ENCODE results near the gene COQ7.

COQ7 gene

DNA sequence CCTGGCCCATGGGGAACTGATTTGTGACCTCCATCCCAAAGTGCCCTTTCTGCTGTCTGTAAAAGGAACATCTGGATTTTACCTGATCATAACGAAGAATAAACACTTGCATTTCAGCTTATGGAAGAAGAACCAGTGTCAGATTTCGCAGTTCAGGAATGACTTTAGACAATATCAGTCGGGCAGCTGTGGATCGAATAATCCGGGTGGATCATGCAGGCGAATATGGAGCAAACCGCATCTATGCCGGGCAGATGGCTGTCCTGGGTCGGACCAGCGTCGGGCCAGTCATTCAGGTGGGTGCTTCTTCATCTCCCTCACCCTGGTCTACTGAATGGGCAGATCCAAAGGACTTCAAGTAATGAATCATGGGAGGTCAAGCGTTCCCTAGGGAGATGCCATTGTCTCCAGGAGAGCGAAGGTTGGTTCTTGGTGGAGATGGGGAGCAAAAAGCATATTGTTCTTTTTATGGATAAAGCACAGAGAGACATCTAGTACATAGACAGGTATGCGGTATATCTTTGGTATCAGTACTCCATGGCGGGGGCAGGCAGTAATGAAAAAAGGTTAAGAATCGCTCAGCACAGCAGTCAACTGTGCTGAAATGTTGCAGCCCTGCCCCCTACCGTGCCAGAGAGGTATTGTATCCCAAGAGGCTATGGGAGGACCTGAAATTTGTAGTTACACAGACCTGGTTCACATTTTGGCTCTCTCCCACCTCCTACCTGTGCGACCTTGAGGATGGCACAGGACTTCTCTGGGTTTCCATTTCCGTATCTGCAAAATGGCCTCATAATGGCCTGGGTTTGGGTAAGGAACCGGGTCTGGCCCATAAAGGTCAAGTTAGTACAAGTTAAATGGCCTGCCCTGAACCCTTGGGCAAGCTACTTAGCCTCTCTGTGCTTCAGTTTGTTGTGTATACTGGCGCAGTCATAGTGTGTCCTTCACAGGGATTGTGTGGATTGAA, 4.7 kb downstream of the COQ7 start:
- Histone ChIP-seq H3K4me3 (ENCODE audit: low read length) (no peak overlapping the region), H3K27me3 (ENCODE audit: insufficient read depth, low read length) (no peaks in the 10 kb centered on the region), H2AFZ (ENCODE audit: low read depth, low read length) (no peak overlapping the region), H3K36me3 (ENCODE audit: insufficient read depth, low read length) (peaks cover 35% of the 10 kb centered on the region), H3K4me1 (ENCODE audit: insufficient read depth, low read length) (peaks cover 9% of the 10 kb centered on the region), H3K9me3 (ENCODE audit: low read length) (no peaks in the 10 kb centered on the region)

DNA sequence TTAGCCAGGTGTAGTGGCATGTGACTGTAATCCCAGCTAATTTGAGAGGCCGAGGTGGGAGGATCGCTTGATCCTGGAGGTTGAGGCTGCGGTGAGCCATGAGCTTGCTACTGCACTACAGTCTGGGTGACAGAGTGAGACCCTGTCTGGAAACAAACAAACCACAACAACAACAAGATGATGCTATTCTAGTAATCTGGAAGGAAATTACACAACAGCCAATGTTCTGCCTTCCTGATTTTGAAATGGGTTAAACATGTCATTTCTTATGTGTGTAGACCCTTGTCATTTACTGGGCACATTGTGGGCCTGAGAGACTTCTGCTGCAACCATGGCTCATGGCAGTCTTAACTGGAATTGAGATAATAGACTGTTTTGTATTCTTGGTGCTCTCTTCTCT, 5.9 kb downstream of the COQ7 start:
- Histone ChIP-seq H3K27me3 (ENCODE audit: insufficient read depth, low read length) (no peaks in the 10 kb centered on the region), H3K36me3 (ENCODE audit: insufficient read depth, low read length) (peaks cover 46% of the 10 kb centered on the region), H3K9me3 (ENCODE audit: low read length) (no peaks in the 10 kb centered on the region), H3K4me3 (ENCODE audit: low read length) (no peak overlapping the region), H2AFZ (ENCODE audit: low read depth, low read length) (no peak overlapping the region), H3K4me1 (ENCODE audit: insufficient read depth, low read length) (peaks cover 7% of the 10 kb centered on the region)

DNA sequence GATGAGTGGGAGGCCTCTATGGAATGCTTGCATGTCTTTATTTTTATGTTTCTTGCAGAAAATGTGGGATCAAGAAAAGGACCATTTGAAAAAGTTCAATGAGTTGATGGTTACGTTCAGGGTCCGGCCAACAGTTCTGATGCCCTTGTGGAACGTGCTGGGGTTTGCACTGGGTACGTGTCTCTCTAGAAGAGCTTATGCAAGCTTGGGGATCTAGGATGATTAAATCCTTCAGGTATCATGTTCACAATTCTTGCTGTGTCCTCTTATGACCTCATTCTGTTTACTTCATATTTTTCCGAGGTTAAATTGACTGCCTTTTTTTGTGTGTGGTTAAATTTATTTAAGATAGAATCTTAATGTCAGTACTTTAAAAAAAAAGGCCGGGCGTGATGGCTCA, 6.4 kb downstream of the COQ7 start:
- no peaks in the 10 kb centered on the region for H3K9me3 ChIP-seq (ENCODE audit: low read length)
- H3K36me3 ChIP-seq (ENCODE audit: insufficient read depth, low read length), result peaks cover 52% of the 10 kb centered on the region

DNA sequence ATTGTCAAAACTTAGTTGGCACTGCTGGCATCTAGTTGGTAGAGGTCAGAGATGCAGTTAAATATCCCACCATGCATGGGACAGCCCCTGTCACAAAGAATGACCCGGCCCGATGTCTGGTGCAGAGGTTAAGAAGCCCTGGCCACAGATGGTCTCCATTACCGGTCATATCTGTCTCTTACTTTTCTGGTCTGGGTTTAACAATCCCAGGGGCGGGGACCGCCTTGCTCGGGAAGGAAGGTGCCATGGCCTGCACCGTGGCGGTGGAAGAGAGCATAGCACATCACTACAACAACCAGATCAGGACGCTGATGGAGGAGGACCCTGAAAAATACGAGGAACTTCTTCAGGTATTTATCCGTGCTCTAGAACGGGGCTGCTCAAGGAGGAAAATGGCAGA, 8.1 kb downstream of the COQ7 start:
- Histone ChIP-seq H3K27me3 (ENCODE audit: insufficient read depth, low read length) (no peaks in the 10 kb centered on the region), H3K4me1 (ENCODE audit: insufficient read depth, low read length) (no peaks in the 10 kb centered on the region), H2AFZ (ENCODE audit: low read depth, low read length) (no peak overlapping the region), H3K4me3 (ENCODE audit: low read length) (no peak overlapping the region), H3K36me3 (ENCODE audit: insufficient read depth, low read length) (peaks cover 55% of the 10 kb centered on the region), H3K9me3 (ENCODE audit: low read length) (no peaks in the 10 kb centered on the region)

More for the DNA sequence above, 6.4 kb downstream of the COQ7 start:
- H2AFZ ChIP-seq (ENCODE audit: low read depth, low read length), result no peak overlapping the region
- H3K27me3 ChIP-seq (ENCODE audit: insufficient read depth, low read length), result no peaks in the 10 kb centered on the region
- no peak overlapping the region for H3K4me3 ChIP-seq (ENCODE audit: low read length)
- H3K4me1 ChIP-seq (ENCODE audit: insufficient read depth, low read length), result peaks cover 2% of the 10 kb centered on the region

DNA sequence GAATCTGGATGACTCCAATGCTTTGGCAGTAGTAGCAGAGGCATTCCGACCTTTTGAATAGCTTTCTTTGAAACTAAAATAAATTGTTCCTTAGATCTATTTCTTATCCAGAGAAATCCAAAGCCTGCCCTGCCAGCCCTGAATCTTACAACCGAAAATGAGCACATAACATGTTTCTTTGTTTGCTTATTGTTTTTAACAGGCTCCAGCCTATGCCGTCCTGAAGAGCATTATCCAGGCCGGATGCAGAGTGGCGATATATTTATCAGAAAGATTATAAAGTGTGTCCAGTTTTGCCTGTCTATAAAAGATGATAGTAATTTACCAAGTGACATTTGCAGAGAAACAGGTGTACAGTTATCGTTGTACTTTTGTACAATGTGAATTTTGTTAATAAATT, 10.5 kb downstream of the COQ7 start:
- no peaks in the 10 kb centered on the region for H3K27me3 ChIP-seq (ENCODE audit: insufficient read depth, low read length)
- no peaks in the 10 kb centered on the region for H3K4me1 ChIP-seq (ENCODE audit: insufficient read depth, low read length)
- H3K36me3 ChIP-seq (ENCODE audit: insufficient read depth, low read length), result peaks cover 48% of the 10 kb centered on the region
- no peak overlapping the region for H3K4me3 ChIP-seq (ENCODE audit: low read length)
- H3K9me3 ChIP-seq (ENCODE audit: low read length), result peaks cover 2% of the 10 kb centered on the region
- no peak overlapping the region for H2AFZ ChIP-seq (ENCODE audit: low read depth, low read length)

DNA sequence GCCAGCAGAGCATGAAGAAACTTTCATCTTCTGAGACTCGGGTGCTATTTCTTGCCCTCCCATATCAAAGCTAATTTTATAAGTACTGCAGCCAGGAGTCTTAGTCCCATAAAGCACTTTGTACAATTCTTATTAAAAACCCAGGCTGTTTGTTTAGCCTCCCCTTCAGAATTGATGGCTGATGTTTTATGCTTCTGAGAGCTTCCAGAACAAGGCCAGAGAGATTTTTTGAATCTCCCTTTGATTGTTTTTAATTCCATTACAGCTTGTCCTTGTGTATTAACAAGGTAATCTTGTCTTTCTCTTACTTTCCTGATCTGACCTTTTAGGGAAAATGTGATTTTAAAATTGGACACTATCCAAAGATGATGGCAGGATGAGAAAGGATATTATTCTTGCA, 16.3 kb downstream of the COQ7 start:
- H3K36me3 ChIP-seq (ENCODE audit: insufficient read depth, low read length), result peaks cover 7% of the 10 kb centered on the region
- no peaks in the 10 kb centered on the region for H3K4me1 ChIP-seq (ENCODE audit: insufficient read depth, low read length)

DNA sequence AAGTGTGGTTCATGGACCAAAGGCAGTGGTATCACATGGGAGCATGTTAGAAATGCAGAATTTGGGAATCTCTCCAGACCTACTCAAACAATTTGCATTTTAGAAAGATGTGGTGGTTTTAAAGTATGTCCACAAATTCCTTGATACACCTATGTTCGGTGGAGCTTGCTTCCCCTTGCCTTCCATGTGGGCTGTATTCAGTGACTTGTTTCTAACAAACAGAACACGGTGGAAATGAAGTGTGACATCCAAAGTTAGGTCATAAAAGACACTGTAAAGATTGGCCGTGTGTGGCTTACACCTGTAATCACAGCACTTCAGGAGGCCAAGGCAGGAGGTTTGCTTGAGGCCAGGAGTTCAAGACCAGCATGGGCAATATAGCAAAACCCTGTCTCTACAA, 16.7 kb downstream of the COQ7 start:
- H2AFZ ChIP-seq (ENCODE audit: low read depth, low read length), result no peak overlapping the region
- no peaks in the 10 kb centered on the region for H3K4me1 ChIP-seq (ENCODE audit: insufficient read depth, low read length)
- H3K27me3 ChIP-seq (ENCODE audit: insufficient read depth, low read length), result no peaks in the 10 kb centered on the region
- peaks cover 2% of the 10 kb centered on the region for H3K9me3 ChIP-seq (ENCODE audit: low read length)
- H3K36me3 ChIP-seq (ENCODE audit: insufficient read depth, low read length), result peaks cover 2% of the 10 kb centered on the region
- no peak overlapping the region for H3K4me3 ChIP-seq (ENCODE audit: low read length)

More for the DNA sequence above, 16.3 kb downstream of the COQ7 start:
- H2AFZ ChIP-seq (ENCODE audit: low read depth, low read length), result no peak overlapping the region
- peaks cover 2% of the 10 kb centered on the region for H3K9me3 ChIP-seq (ENCODE audit: low read length)
- H3K4me3 ChIP-seq (ENCODE audit: low read length), result no peak overlapping the region
- H3K27me3 ChIP-seq (ENCODE audit: insufficient read depth, low read length), result no peaks in the 10 kb centered on the region

DNA sequence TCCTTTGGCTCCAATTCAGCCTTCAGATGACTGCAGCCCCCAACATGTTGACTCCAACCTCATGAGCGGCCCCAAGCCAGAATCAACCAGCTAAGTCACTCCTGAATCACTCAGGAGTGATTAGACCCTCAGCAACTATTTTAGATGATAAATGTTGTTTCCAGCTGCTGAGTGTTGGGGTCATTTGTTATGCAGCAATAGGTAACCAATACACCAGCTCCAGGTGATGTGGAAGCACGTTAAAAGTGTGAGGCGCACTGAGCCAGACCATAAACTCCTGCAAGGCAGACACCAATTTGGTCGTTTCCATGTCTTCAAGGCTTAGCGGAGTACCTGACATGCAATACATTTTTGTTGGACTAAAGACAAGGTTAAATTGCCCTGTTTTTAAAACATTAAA, 17.5 kb downstream of the COQ7 start:
- H3K4me3 ChIP-seq (ENCODE audit: low read length), result no peak overlapping the region
- peaks cover 2% of the 10 kb centered on the region for H3K36me3 ChIP-seq (ENCODE audit: insufficient read depth, low read length)
- H3K4me1 ChIP-seq (ENCODE audit: insufficient read depth, low read length), result no peaks in the 10 kb centered on the region
- H2AFZ ChIP-seq (ENCODE audit: low read depth, low read length), result no peak overlapping the region
- H3K27me3 ChIP-seq (ENCODE audit: insufficient read depth, low read length), result no peaks in the 10 kb centered on the region
- peaks cover 2% of the 10 kb centered on the region for H3K9me3 ChIP-seq (ENCODE audit: low read length)

DNA sequence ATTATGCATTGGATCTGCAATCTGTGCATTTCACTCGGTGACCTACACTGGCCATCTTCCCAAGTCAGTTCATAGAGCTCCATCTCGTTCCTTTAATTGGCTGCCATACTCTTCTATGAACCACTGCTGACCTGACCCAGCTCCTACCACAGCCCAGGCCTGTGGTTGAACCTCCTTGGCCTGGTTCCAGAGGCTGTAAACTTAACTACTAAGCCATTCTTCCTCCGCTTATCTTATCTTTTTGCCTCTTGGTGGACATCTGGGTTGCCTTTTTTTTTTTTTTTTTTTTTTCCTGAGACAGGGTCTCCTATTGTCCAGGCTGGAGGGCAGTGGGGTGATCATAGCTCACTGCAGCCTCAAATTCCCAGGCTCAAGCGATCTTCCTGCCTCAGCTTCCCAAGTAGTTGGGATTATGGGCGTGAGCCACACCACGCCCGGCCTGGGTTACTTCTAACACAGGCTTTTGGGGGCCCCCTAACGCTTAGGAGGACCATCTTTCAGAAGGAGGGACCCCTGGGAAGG, 18.3 kb downstream of the COQ7 start:
- no peaks in the 10 kb centered on the region for H3K27me3 ChIP-seq (ENCODE audit: insufficient read depth, low read length)
- no peaks in the 10 kb centered on the region for H3K4me1 ChIP-seq (ENCODE audit: insufficient read depth, low read length)
- H3K36me3 ChIP-seq (ENCODE audit: insufficient read depth, low read length), result peaks cover 2% of the 10 kb centered on the region
- H2AFZ ChIP-seq (ENCODE audit: low read depth, low read length), result no peak overlapping the region
- H3K4me3 ChIP-seq (ENCODE audit: low read length), result no peak overlapping the region
- H3K9me3 ChIP-seq (ENCODE audit: low read length), result peaks cover 1% of the 10 kb centered on the region

DNA sequence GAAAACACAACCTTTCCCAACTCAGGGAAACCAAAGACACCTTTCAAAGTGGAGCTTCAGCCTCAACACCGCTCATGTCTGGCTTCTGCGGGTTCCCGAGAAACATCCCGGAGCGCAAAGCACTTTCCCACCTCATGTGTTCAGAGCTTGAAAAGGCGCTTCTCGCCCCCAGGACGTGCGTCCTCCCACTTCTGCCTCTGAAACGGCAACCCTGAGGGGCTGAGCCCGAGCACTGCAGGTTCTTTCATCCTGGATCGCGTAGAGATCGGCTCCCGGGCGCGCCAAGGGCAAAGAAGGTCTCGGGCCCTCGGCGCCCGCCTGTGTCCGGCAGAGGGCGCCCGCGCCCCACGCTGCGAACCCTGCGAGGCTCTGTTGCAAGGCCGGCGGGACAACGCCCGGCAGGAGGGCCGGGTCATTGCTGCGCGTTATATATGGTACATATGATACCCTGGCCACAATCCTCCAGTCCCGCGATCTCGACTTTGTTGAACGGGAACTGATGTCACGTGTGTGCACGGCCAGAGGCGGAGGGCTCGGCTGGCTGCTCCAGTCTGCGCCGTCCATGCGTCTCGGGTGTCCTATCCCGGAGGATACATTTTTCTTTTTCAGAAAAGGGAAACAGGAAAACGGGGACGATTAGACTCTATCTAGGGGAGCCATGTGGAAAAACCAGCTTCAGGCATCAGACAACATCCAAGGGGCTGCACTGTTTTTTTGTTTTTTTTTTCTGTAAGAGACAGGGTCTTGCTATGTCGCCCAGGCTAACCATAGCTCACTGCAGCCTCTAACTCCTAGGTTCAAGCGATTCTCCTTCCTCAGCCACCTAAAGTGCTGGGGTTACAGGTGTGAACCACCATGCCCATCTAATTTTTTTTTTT, 19.1 kb downstream of the COQ7 start:
- Histone ChIP-seq H2AFZ (ENCODE audit: low read depth, low read length) (peak overlapping the region; percentile 58), H3K36me3 (ENCODE audit: insufficient read depth, low read length) (no peaks in the 10 kb centered on the region), H3K4me1 (ENCODE audit: insufficient read depth, low read length) (no peaks in the 10 kb centered on the region), H3K9me3 (ENCODE audit: low read length) (no peaks in the 10 kb centered on the region), H3K27me3 (ENCODE audit: insufficient read depth, low read length) (no peaks in the 10 kb centered on the region), H3K4me3 (ENCODE audit: low read length) (peak overlapping the region; percentile 25)

DNA sequence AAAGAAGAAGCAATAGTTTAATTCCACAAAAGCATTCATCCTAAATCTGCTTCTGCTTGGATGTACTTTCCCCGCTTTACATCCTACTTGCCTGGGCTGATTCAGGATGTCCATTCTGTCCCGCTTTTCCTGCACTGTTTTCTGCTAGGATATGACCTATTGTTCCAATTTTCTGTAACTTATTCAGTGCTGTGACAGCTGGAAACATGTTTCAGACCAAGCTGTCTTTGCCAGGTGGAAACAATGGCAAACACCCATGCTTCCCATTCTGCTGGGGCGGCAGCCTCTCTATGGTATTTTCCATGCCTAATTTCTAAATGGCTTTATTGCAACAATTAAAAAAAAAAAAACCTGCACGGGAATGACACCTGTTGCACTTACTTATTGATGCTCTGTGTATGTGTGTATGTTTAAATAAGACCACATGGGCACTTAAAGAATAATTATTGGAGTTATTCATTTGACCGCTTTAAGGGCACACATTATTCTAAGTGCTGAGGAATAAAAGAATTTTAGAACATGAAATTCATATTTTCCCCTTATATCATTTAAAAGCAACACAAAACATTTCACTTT, 21.0 kb downstream of the COQ7 start:
- no peak overlapping the region for H2AFZ ChIP-seq (ENCODE audit: low read depth, low read length)
- H3K4me3 ChIP-seq (ENCODE audit: low read length), result no peak overlapping the region
- no peaks in the 10 kb centered on the region for H3K36me3 ChIP-seq (ENCODE audit: insufficient read depth, low read length)
- no peaks in the 10 kb centered on the region for H3K27me3 ChIP-seq (ENCODE audit: insufficient read depth, low read length)
- H3K4me1 ChIP-seq (ENCODE audit: insufficient read depth, low read length), result no peaks in the 10 kb centered on the region
- no peaks in the 10 kb centered on the region for H3K9me3 ChIP-seq (ENCODE audit: low read length)

DNA sequence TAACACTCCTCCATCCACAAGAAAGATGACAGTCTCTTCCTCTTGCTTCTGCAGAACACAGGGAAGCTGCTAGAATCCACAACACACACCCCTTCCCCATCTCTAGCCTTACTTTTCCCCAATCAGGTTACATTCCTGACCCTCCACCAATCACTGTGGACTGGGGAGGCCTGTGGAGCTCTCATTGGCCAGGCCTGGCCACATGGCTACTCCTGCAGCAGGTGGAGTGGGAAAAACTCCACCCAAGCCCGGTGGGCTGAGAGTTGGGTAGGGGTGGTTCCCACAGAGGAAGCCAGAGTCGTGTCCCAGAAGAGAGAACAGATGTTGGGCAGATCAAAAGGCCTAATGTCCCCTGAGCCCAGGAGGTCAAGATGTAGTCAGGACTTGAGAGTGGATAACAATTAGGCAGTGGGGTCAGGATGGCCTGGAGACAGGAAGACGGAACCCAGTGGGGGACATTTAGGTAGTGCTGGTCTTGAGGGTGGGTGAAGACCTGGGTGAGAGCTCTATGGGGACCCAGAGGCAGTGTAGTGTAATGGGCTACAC, 22.1 kb downstream of the COQ7 start:
- H3K4me3 ChIP-seq (ENCODE audit: low read length), result no peak overlapping the region
- H2AFZ ChIP-seq (ENCODE audit: low read depth, low read length), result no peak overlapping the region
- no peaks in the 10 kb centered on the region for H3K36me3 ChIP-seq (ENCODE audit: insufficient read depth, low read length)
- H3K4me1 ChIP-seq (ENCODE audit: insufficient read depth, low read length), result no peaks in the 10 kb centered on the region
- no peaks in the 10 kb centered on the region for H3K9me3 ChIP-seq (ENCODE audit: low read length)
- H3K27me3 ChIP-seq (ENCODE audit: insufficient read depth, low read length), result no peaks in the 10 kb centered on the region
